ENCODE results near the gene GFOD2.
"Not testable (repeated sequence)": the region's sequence is repeated elsewhere in the genome, so short reads cannot be mapped to it uniquely, and the experiment has no call there.

The GFOD2 gene

GRCh38 chr16:67719048-67719777, at the start of gene GFOD2:
GFOD2 (minus strand) TSS chr16:67719316; CDS start chr16:67685715, 33,601 bp downstream.
- peak; percentile 84 to 87 for DNase-seq

GRCh38 chr16:67767953-67768352, 48.8 kb upstream of the GFOD2 start:
- DNase-seq: no peak

GRCh38 chr16:67766291-67766690, 47.2 kb upstream of the GFOD2 start:
- no peak for DNase-seq

- DNase-seq: no peak
Measured at GRCh38 chr16:67764158-67764667, 45.1 kb upstream of the GFOD2 start.

GRCh38 chr16:67763066-67763465, 44.0 kb upstream of the GFOD2 start:
- no peak for DNase-seq

GRCh38 chr16:67762385-67762784, 43.3 kb upstream of the GFOD2 start:
- DNase-seq: no peak

- DNase-seq: no peak
Measured at GRCh38 chr16:67761924-67762323, 42.8 kb upstream of the GFOD2 start.

- DNase-seq: no peak
Measured at GRCh38 chr16:67760956-67761230, 41.8 kb upstream of the GFOD2 start.

GRCh38 chr16:67760206-67760955, 41.3 kb upstream of the GFOD2 start:
- no peak for DNase-seq

GRCh38 chr16:67758966-67759365, 39.9 kb upstream of the GFOD2 start:
- DNase-seq: no peak

- DNase-seq: no peak
Measured at GRCh38 chr16:67758006-67758405, 38.9 kb upstream of the GFOD2 start.

- DNase-seq: no peak
Measured at GRCh38 chr16:67752641-67753040, 33.5 kb upstream of the GFOD2 start.

GRCh38 chr16:67751331-67751730, 32.2 kb upstream of the GFOD2 start:
- DNase-seq: not testable (repeated sequence)

GRCh38 chr16:67750466-67750865, 31.4 kb upstream of the GFOD2 start:
- no peak for DNase-seq

- DNase-seq: no peak
Measured at GRCh38 chr16:67749436-67750078, 30.4 kb upstream of the GFOD2 start.

- DNase-seq: no peak
Measured at GRCh38 chr16:67748834-67749233, 29.7 kb upstream of the GFOD2 start.

- DNase-seq: no peak
Measured at GRCh38 chr16:67746846-67747245, 27.7 kb upstream of the GFOD2 start.

- no peak for DNase-seq
Measured at GRCh38 chr16:67741118-67741517, 22.0 kb upstream of the GFOD2 start.

- DNase-seq: no peak
Measured at GRCh38 chr16:67740391-67740790, 21.3 kb upstream of the GFOD2 start.

GRCh38 chr16:67736858-67737257, 17.7 kb upstream of the GFOD2 start:
- no peak for DNase-seq

- DNase-seq: no peak
Measured at GRCh38 chr16:67734731-67735201, 15.7 kb upstream of the GFOD2 start.

- no peak for DNase-seq
Measured at GRCh38 chr16:67733734-67734470, 14.8 kb upstream of the GFOD2 start.

- DNase-seq: no peak
Measured at GRCh38 chr16:67731753-67732095, 12.6 kb upstream of the GFOD2 start.
